Stimulated activated CD8-positive, alpha-beta memory T cell treated with anti-CD3 and anti-CD28 coated beads, Interleukin-7, amount 100 ng/mL, for 4 hours (primary cell): ENCODE results near the gene HHLA2.

Source experiments
- DNase-seq, 2 donors: peaks; one replicate each; pipeline ENCODE4 v3.0.0-alpha.2; 2020; ENCODE audit warnings: low read depth in 2 of 2

Gene HHLA2

DNA sequence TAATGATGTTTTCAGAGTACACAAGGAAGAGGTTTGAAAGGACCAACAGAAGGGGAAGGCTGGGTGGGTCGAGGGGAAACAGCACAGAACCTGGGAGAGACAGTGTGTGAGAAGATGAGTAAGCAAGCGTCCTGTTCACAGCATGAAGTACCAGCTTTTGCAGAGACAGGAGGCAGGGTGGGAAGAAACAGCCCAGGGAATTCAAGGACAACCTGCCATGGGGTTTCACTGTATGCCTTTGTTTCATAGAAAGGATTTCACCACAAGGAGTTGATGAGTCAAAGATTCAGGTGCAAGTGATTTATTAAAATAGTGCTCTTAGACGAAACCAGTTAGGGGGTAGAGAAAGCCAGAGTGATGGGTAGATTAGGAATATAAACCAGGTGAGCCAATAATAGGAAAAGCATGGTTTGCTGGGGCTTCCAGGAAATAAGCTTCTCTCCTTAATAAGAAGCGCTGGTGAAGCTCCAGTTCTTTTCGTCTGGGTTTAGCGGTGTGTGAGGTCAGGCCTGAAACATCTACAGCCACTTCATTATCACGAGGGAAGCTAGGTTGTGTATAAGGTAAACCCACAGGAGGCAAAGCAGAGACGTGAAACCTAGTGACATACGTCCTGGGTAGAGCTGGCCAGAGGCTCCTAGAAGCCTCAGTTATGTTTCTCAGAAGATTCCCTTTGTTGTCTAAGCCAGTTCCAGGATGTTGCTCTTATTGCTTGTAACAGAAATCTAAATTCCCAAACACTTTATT is 3.9 kb downstream of the HHLA2 start:
- DNase-seq: no peak

- DNase-seq: no peak
These were observed 5.5 kb downstream of the HHLA2 start for GRCh38 chr3:108301695-108302404.

GRCh38 chr3:108302570-108302969 is 6.2 kb downstream of the HHLA2 start:
- no peak for DNase-seq

DNA sequence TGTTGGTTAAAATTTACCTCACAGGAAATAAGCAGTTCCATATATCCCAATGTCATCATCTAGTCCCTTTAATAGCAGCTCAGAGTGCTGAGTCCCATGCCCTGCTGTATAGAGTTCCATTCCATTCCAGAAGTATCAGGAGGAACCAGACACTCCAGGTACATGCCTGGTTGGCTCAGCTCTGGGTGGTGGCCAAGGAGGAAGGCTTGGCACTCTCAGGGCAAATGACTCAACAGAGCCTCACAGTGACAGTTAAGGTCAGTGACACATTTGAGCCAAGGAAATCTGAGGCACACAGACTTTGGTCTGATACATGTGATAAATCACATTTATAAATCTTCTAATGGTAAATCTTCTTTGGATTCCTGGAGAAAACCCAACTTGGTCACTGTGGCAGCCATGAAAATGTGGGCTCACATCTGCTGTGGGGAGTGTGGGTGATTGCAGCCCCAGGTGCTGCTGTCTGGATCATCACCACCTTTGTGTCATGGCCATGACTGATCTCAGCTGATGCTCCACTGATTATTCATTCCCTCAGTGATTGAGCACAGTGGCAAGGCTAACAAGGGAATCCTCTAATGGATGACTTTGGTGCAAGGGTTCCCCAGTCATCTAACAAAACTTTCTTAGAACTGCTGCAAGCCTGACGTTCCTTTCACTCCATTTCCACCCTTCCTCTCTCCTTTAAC is 9.3 kb downstream of the HHLA2 start:
- DNase-seq: no peak

- no peak for DNase-seq
These were observed 15.4 kb downstream of the HHLA2 start for GRCh38 chr3:108311797-108312196.

GRCh38 chr3:108312656-108313055 is 16.3 kb downstream of the HHLA2 start:
- no peak for DNase-seq

DNA sequence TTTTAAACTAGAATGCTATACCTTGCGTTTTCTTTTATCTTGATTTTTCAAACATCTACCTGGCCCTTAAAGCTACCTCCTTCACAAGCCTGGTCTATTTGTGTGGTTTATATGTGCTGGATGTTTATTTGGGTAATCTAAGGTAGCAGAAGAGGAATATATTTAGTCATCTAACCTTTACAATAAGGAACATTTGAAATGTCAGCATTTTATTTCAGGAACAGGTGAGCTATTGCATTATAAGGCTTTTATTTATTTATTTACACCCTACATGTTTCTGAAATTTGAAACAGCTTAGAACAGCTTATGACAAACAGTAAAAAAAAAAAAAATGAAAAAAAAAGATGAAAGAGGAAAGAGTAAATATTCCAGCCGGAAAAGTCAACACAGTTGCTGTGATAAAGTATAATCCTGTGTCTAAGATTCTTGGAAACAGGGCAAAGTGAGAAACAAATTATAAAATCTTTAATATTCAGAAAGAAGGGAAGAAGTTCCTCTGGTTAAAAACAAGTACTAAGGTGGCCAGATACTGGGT is 19.5 kb downstream of the HHLA2 start:
- DNase-seq: no peak

DNA sequence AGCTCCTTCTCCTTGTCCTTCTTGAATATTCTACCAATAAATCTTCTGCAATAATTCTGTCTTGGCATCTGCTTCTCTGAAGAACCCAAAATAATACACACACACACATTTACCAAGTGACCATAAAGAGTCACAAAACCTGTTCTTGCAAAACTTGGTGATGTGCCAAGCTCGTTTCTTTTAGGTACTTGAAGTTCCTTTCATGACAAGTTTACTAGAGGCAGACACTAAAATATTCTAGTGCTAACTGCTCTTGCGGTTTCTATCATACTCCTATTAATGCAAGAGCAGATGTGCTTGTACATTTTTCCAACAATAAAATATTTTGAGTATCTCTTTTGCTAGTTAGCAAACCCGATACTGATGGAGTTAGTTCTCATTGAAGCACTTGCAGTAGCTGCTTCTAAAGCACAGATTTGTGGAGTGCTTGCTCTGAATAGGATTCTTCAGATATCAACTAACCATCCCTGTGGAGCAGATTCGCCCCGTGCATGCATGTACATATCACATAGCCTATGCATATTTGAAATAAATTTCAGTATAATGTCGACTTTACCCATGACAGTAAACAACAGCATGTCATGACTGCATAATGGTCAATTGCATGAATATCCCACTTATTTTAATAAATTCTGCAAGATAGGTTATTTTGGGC is 23.2 kb downstream of the HHLA2 start:
- no peak for DNase-seq

DNA sequence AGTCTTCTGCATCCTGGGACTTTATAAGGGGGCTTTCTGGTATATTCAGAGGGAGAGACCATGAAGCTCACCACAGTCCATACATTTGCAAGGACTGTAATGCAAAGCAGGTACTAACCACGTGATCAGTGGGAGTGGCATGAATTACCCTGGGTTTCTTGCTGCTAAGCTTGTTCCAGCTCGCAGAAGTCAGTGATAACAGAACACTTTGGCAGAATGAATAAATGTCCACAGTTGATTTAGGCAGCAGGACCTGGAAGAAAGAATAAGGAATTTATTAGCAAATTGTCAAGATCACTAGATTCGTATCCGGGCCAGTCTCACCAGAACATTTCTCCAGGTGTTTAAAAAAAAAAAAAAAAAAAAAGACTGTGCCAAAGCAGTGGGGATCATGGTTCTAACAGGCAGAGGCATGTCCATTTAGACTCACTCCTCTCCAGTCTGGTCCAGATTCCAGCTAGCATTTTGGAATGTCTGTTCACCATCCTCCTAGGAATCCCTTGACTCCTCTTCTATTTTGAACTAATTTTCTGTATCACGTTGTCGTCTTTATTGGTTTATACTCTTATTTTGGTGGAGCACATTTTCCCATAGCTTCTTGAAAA is 24.5 kb downstream of the HHLA2 start:
- DNase-seq: no peak

DNA sequence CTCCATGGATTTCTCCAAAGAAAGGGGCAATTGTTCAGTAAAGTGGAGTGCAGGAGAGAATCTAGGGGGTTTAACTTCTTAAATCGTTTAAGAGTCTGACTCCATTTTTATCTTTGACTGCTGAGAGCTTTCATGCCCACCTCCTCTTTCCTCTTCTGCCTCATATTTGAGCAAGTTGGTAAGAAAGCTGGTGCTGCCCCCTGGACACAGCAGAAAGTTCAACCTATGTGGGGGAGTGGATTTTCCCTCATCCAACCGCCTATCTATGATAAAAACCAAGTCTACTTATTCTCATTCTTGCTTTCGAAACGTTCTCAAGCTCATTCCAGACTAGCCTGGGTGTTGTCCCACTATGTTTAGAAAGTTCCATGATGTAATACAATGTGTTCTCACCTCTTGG is 26.0 kb downstream of the HHLA2 start:
- DNase-seq: no peak

DNA sequence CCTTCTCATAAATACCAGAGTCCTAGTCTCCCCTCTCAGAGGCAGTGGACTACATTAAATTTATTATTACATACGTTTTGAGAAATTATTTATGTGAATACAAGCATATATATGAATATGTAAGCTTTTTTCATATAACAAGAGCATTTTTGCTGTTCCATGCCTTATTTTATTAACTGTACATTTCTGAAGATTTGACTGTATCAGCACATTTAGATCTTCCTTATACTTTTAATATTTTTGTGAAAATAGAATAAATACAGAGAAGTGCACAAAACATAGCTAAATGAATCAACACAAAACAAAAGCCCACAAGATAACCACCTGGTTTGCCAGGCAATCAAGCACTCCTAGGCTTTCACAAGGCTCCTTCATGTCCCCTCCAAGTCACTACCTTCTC is 27.8 kb downstream of the HHLA2 start:
- DNase-seq: no peak

- DNase-seq: no peak
These were observed 30.8 kb downstream of the HHLA2 start for GRCh38 chr3:108327168-108327567.

DNA sequence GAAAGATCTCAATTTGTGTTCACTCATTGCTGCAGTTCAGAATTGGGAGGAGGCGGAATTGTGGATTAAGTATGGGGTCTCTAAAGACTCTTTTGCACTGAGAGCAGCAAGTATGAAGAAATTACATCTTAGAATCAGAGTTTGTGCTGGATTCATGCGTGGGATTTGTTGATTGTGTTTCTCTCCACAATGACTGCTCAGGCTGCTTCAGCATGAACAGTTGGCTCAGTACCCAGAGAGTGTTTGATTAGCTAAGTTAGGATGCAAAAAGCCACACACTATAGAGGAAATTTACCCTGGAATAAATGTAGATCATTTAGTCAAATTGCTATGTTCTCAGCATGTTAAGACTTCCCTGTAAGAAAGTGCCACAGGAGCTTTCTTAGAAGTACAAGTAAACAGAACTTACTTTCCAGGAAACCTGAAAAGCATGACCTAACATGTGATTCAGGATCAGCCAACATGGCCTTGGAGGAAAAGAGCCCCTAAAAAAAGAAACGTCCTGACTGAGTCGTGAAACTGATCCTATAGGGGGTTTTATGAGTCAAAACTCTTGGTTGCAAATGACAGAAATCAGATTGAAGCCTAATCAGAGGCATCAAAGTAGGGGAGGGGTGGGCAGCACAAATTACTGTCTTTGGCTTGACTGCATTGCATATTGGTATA is 32.6 kb downstream of the HHLA2 start:
- DNase-seq: no peak

DNA sequence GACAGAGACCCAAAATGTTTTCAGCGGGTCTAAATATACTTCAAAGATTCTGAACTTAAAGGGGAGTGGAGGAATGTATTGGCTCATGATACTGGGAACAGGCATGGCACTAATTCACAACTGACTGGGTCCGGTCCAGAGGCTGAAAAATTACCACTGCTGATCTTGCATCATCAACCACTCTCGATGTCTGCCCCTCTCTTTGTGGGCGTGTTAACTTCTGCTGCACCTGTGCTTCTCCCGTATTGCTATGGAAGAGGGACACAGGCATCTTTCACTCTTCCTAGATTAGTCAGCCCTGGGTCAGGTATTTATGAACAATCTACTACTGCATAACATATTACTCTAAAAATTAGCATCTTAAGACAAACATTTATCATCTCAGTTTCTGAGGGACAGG is 33.2 kb downstream of the HHLA2 start:
- DNase-seq: no peak

GRCh38 chr3:108329947-108330346 is 33.6 kb downstream of the HHLA2 start:
- no peak for DNase-seq

GRCh38 chr3:108331792-108332191 is 35.4 kb downstream of the HHLA2 start:
- DNase-seq: no peak

DNA sequence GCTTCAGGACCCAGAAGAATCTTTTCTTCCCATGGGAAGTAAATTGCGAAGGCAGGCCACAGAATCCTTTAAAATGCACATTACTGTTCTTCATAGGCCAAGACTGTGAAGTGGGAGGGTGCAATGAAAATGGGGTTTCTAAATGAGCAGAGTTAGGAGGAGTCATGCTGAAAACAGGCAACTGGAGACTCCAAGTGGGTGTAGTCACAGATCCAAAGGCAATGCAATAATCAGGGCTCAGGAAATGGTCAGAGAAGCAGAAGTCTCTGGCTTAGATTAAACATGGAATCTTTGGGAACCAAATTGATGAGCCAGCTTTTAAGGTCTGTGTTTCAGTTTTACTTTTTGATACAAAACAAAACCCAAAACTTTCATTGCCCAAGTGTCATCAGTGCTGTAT is 37.6 kb downstream of the HHLA2 start:
- no peak for DNase-seq

GRCh38 chr3:108334701-108335100 is 38.4 kb downstream of the HHLA2 start:
- no peak for DNase-seq

- DNase-seq: no peak
These were observed 42.7 kb downstream of the HHLA2 start for GRCh38 chr3:108338901-108339545.

DNA sequence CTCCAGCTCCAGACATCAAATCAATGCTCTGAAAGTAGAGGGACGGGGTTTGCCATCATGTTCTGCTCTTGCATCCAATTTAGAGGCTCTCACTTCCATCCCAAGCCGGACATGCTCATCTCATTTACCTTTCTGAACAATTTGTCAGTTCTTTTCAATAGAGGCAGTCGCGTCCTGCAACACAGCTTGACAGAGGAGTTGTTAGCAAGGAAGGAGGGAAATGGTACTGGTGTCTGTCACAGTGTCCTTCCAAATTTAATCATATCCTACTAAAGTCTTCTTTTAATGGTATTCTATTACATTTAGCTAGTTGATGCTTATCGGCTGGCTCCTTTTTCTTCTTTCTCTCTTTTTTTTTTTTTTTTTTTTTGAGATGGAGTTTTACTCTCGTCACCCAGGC is 45.6 kb downstream of the HHLA2 start:
- DNase-seq: no peak
